GM12878 (cell line): Measurements from ENCODE around the gene TPRG1.

Experiments used
- CBX3 ChIP-seq: fragments of 200-600 bp; sonication (generic); IDR thresholded peaks from 2 replicates; pipeline ENCODE4 v1.6.1; 2016; ENCODE audit warnings: low read depth, borderline replicate concordance
- CHD2 ChIP-seq: IDR thresholded peaks from 2 replicates; pipeline ENCODE4 v1.6.1; 2011; ENCODE audit warnings: low read depth, low read length, improper control_type of control experiment, borderline replicate concordance
- MEF2B ChIP-seq: fragments of 450-650 bp; IDR thresholded peaks from 2 replicates; pipeline ENCODE4 v1.6.1; 2018; ENCODE audit warnings: mild to moderate bottlenecking, moderate library complexity; ENCODE audit not compliant: partially characterized antibody, poor library complexity, severe bottlenecking
- RAD21 ChIP-seq: IDR thresholded peaks from 2 replicates; pipeline ENCODE4 v1.6.1; 2011; ENCODE audit warnings: mild to moderate bottlenecking, low read depth, low read length, moderate library complexity; ENCODE audit not compliant: insufficient read depth
- TCF3 ChIP-seq: IDR thresholded peaks from 2 replicates; pipeline ENCODE4 v1.6.1; 2012; ENCODE audit warnings: low read depth, mild to moderate bottlenecking, low read length, borderline replicate concordance; ENCODE audit not compliant: insufficient read depth
- TF ChIP-seq, protein P1 (sequence below), 3 experiments: IDR thresholded peaks in 2 of 3; conservative IDR thresholded peaks in 1 of 3; 2 replicates each; pipeline ENCODE4 v1.5.1; 2011; ENCODE audit warnings: low read depth in 3 of 3, low read length in 3 of 3, mild to moderate bottlenecking in 3 of 3, control low read depth in 2 of 3, moderate library complexity in 2 of 3, inconsistent platforms in 1 of 3, mixed read lengths in 1 of 3; ENCODE audit not compliant: control insufficient read depth in 2 of 3, insufficient read depth in 1 of 3; ENCODE audit errors: extremely low read depth in 1 of 3

GRCh38 chr3:189272500-189273119 lies 100.8 kb downstream of the TPRG1 start:
- TF ChIP-seq CBX3, result no peak
- TF ChIP-seq, protein P1, sequence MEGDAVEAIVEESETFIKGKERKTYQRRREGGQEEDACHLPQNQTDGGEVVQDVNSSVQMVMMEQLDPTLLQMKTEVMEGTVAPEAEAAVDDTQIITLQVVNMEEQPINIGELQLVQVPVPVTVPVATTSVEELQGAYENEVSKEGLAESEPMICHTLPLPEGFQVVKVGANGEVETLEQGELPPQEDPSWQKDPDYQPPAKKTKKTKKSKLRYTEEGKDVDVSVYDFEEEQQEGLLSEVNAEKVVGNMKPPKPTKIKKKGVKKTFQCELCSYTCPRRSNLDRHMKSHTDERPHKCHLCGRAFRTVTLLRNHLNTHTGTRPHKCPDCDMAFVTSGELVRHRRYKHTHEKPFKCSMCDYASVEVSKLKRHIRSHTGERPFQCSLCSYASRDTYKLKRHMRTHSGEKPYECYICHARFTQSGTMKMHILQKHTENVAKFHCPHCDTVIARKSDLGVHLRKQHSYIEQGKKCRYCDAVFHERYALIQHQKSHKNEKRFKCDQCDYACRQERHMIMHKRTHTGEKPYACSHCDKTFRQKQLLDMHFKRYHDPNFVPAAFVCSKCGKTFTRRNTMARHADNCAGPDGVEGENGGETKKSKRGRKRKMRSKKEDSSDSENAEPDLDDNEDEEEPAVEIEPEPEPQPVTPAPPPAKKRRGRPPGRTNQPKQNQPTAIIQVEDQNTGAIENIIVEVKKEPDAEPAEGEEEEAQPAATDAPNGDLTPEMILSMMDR (IDR thresholded peaks at IDR 0.05 in 2 of 3, conservative IDR thresholded peaks at IDR 0.05 in 1 of 3; ENCODE audit: control insufficient read depth in 2 of 3, extremely low read depth in 1 of 3, insufficient read depth in 1 of 3, low read depth in 3 of 3, low read length in 3 of 3), result peak; percentile 21 to 43 (median 39); a peak in 5 of 6 replicates
- no peak for TF ChIP-seq MEF2B
- TF ChIP-seq RAD21, result peak; percentile 67
- no peak for TF ChIP-seq CHD2
- no peak for TF ChIP-seq TCF3
